ENCODE measurements around the gene ABCG5.

DNA sequence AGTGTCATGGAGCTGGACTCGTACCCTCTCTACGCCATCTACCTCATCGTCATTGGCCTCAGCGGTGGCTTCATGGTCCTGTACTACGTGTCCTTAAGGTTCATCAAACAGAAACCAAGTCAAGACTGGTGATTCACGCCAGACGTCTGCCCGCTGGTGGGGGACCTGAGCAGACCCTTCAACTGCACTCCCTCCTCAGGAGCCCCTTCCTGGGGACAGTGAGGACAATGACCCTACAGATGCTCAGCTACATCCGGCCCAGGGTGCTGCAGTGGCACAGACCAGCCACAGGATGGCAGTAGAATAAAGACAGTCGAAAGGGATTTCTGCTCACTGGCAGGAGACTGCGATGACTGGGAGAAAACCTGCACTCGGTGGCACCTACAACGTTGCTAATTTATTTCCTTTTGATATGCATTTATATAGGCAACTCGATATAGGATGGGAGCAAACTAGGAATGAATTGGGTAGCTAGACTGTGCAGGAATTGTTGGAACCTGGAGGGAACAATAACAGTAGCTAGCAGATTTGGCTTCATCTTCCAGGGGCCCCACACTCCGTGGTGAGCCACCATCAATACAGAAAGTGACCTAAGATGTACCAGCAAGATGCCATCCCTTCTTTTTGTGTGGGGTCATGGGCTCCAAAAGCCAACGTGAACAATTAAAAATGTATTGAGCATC lies 39.3 kb upstream of the ABCG5 start:
- TF ChIP-seq, protein P1, sequence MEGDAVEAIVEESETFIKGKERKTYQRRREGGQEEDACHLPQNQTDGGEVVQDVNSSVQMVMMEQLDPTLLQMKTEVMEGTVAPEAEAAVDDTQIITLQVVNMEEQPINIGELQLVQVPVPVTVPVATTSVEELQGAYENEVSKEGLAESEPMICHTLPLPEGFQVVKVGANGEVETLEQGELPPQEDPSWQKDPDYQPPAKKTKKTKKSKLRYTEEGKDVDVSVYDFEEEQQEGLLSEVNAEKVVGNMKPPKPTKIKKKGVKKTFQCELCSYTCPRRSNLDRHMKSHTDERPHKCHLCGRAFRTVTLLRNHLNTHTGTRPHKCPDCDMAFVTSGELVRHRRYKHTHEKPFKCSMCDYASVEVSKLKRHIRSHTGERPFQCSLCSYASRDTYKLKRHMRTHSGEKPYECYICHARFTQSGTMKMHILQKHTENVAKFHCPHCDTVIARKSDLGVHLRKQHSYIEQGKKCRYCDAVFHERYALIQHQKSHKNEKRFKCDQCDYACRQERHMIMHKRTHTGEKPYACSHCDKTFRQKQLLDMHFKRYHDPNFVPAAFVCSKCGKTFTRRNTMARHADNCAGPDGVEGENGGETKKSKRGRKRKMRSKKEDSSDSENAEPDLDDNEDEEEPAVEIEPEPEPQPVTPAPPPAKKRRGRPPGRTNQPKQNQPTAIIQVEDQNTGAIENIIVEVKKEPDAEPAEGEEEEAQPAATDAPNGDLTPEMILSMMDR (IDR thresholded peaks at IDR 0.05; ENCODE audit: insufficient read depth, low read length, poor library complexity, severe bottlenecking): peak; percentile 84
- no peak for TF ChIP-seq EZH2phosphoT487 (conservative IDR thresholded peaks at IDR 0.05; ENCODE audit: low read length)
